GM12878 (cell line): ENCODE measurements around the gene HEBP2. TPM values are rescaled to one million over a fixed set of nuclear protein-coding genes. Genes with fewer than 3 reads are reported as not detected.
A peak's percentile ranks its signal among the peaks of the same experiment; 100 is the strongest.

Experiments
- ATAC-seq: fragments of 200-7000 bp; cut with Tn5 transposase; 3 replicates; pipeline ENCODE4 v1.9.1; 2020; ENCODE audit warnings: mild to moderate bottlenecking, moderate library complexity
- BruUV-seq: library from RNA; stranded (reverse); fragments of 400-500 nt; replicated peaks from 2 replicates; lab custom pipeline; 2021; lab: Mats Ljungman, UMichigan
- CTCF ChIA-PET: fragments of 300-600 bp; sonication (Branson Sonifier 250); formaldehyde crosslinking; extraction: SDS; loops from one replicate; lab custom pipeline; 2021; ENCODE audit warnings: inconsistent platforms; lab: Yijun Ruan, JAX
- POLR2A ChIA-PET: fragments of 350-600 bp; formaldehyde crosslinking; extraction: SDS; loops from one replicate; lab custom pipeline; 2021; ENCODE audit warnings: inconsistent platforms; lab: Charles Lee
- RAD21 ChIA-PET: fragments of 300-600 bp; sonication (Branson Sonifier 250); formaldehyde crosslinking; loops from one replicate; lab custom pipeline; 2023; ENCODE audit warnings: antibody characterized with exemption; ENCODE audit not compliant: unreplicated experiment; lab: Charles Lee
- SMC1A ChIA-PET: fragments of 300-600 bp; sonication (Branson Sonifier 250); formaldehyde crosslinking; loops from one replicate; lab custom pipeline; 2023; ENCODE audit not compliant: unreplicated experiment, uncharacterized antibody; lab: Charles Lee
- DNase-seq: peaks from one replicate; pipeline ENCODE4 v3.0.0-alpha.2; 2011; ENCODE audit warnings: low read depth, low spot score
- FAIRE-seq: peaks from 3 replicates; lab custom pipeline; 2011; peaks lifted over from hg19 to GRCh38; lab: Jason Lieb, UNC
- H2AFZ ChIP-seq: 2 replicates; pipeline ENCODE4 v1.6.0; 2011; ENCODE audit warnings: low read depth, low read length, control low read depth; ENCODE audit not compliant: control insufficient read depth
- H3K27ac ChIP-seq: 2 replicates; pipeline ENCODE4 v1.5.1; 2011; ENCODE audit warnings: control low read depth; ENCODE audit not compliant: control insufficient read depth, insufficient read depth
- H3K27me3 ChIP-seq, 2 experiments: replicated peaks in 1 of 2; 2 replicates each; pipeline versions ENCODE4 v1.6.0 to v1.6.1; 2011; ENCODE audit warnings: low read length in 1 of 2; ENCODE audit not compliant: control insufficient read depth in 2 of 2, insufficient read depth in 2 of 2
- H3K36me3 ChIP-seq, 2 experiments: 2 replicates each; pipeline ENCODE4 v1.5.1; 2011; ENCODE audit warnings: low read length in 1 of 2; ENCODE audit not compliant: control insufficient read depth in 2 of 2, insufficient read depth in 2 of 2
- H3K4me1 ChIP-seq: 2 replicates; pipeline ENCODE4 v1.6.1; 2011; ENCODE audit warnings: mild to moderate bottlenecking, low read length, moderate library complexity, mixed read lengths; ENCODE audit not compliant: control insufficient read depth, insufficient read depth
- H3K4me2 ChIP-seq: 2 replicates; pipeline ENCODE4 v1.6.0; 2011; ENCODE audit warnings: control low read depth; ENCODE audit not compliant: control insufficient read depth, insufficient read depth
- H3K4me3 ChIP-seq: fragments of 200-600 bp; sonication (generic); 2 replicates; pipeline ENCODE4 v1.5.1; 2016
- H3K79me2 ChIP-seq: 2 replicates; pipeline ENCODE4 v1.6.0; 2011; ENCODE audit warnings: low read length; ENCODE audit not compliant: control insufficient read depth, insufficient read depth
- H3K9ac ChIP-seq: 2 replicates; pipeline ENCODE4 v1.8.0; 2011; ENCODE audit warnings: low read length, control low read depth, mixed read lengths; ENCODE audit not compliant: control insufficient read depth, insufficient read depth
- H3K9me3 ChIP-seq: replicated peaks from 3 replicates; pipeline ENCODE4 v1.5.1; 2011; ENCODE audit warnings: mild to moderate bottlenecking, low read length; ENCODE audit not compliant: control insufficient read depth, insufficient read depth
- H4K20me1 ChIP-seq: 2 replicates; pipeline ENCODE4 v1.6.0; 2011; ENCODE audit not compliant: control insufficient read depth, insufficient read depth
- ATF2 ChIP-seq: IDR thresholded peaks from 2 replicates; pipeline ENCODE4 v1.6.1; 2012; ENCODE audit warnings: low read length, inconsistent platforms
- CREM ChIP-seq: IDR thresholded peaks from 2 replicates; pipeline ENCODE4 v1.6.1; 2014; ENCODE audit warnings: antibody characterized with exemption, low read depth
- KDM1A ChIP-seq: fragments of 200-600 bp; sonication (generic); IDR thresholded peaks from 2 replicates; pipeline ENCODE4 v1.6.1; 2016; ENCODE audit warnings: borderline replicate concordance
- MYB ChIP-seq: fragments of 150-350 bp; IDR thresholded peaks from 2 replicates; pipeline ENCODE4 v1.6.1; 2014; ENCODE audit warnings: mild to moderate bottlenecking, low read depth, low read length, borderline replicate concordance
- SMC3 ChIP-seq: IDR thresholded peaks from 2 replicates; pipeline ENCODE4 v1.6.1; 2011; ENCODE audit warnings: low read length, improper control_type of control experiment, borderline replicate concordance
- ZBED1 ChIP-seq: IDR thresholded peaks from 2 replicates; pipeline ENCODE4 v1.6.1; 2016; ENCODE audit warnings: borderline replicate concordance
- ZBTB11 ChIP-seq: fragments of 450-650 bp; formaldehyde crosslinking; IDR thresholded peaks from 2 replicates; pipeline ENCODE4 v1.5.0; 2022; ENCODE audit warnings: mild to moderate bottlenecking, missing genetic modification characterization
- ZNF217 ChIP-seq: fragments of 450-650 bp; IDR thresholded peaks from 2 replicates; pipeline ENCODE4 v1.6.1; 2017; ENCODE audit warnings: antibody characterized with exemption, mild to moderate bottlenecking
- ZNF274 ChIP-seq: IDR thresholded peaks from one replicate; pipeline ENCODE4 v1.8.0; 2011; ENCODE audit not compliant: insufficient read length, insufficient read depth
- WGBS: methylation state at CpG from one replicate; pipeline ENCODE4 v1.1.6; 2016; ENCODE audit warnings: low lambda C conversion rate; ENCODE audit not compliant: insufficient replicate concordance, insufficient coverage; ENCODE audit errors: missing lambda C conversion rate; 5-methylcytosine and 5-hydroxymethylcytosine counted together
- in situ Hi-C: fragments of 300-500 bp; cut with MboI; formaldehyde crosslinking; loops from 9 replicates; pipeline ENCODE4 v1.14.3; 2018; ENCODE audit warnings: mixed read lengths
- intact Hi-C: fragments of 100-400 bp; cut with micrococcal nuclease; formaldehyde crosslinking; loops from one replicate; pipeline ENCODE4 v1.14.2; 2022; ENCODE audit not compliant: unreplicated experiment
- polyA plus RNA-seq, 11 experiments: library from polyadenylated mRNA; depleted of rRNA in 4 of 11; unstranded in 6 of 11; stranded (reverse) in 5 of 11; fragments of >200 nt; fragmentation: Nextera tagmentation in 4 of 11; fragmentation: Illumina TruSeq in 1 of 11; extraction: Ambion mirVana in 4 of 11; extraction: Trizol in 1 of 11; gene quantifications; 1 replicate in 1 of 11; 2 replicates in 10 of 11; pipeline versions ENCODE4 v1.2.1 to v1.2.3, GENCODE V29; 2011 to 2016; ENCODE audit warnings: inconsistent platforms in 2 of 11, missing spikeins in 2 of 11, low read depth in 1 of 11
- total RNA-seq, 4 experiments: library from RNA; depleted of rRNA in 3 of 4; stranded (reverse); fragments of >200 nt in 3 of 4; fragmentation: Illumina TruSeq in 1 of 4; extraction: Trizol in 1 of 4; gene quantifications; 2 replicates each; pipeline versions ENCODE4 v1.2.1 to v1.2.3, GENCODE V29; 2013 to 2021
- TF ChIP-seq, protein P1 (sequence below): fragments of 450-650 bp; IDR thresholded peaks from 2 replicates; pipeline ENCODE4 v1.6.1; 2017; ENCODE audit warnings: antibody characterized with exemption, mild to moderate bottlenecking, moderate library complexity
- TF ChIP-seq, protein P2 (sequence below): fragments of 450-650 bp; formaldehyde crosslinking; IDR thresholded peaks from 2 replicates; pipeline ENCODE4 v1.4.0; 2022; ENCODE audit warnings: mild to moderate bottlenecking, moderate library complexity

HEBP2 gene
- total and polyA plus RNA-seq, 10 of the 15 experiments (the other 5 are each of a cell fraction or from before 2014, with no cell fraction given) = 3.8 to 41.8 (median 16.9) TPM

DNA sequence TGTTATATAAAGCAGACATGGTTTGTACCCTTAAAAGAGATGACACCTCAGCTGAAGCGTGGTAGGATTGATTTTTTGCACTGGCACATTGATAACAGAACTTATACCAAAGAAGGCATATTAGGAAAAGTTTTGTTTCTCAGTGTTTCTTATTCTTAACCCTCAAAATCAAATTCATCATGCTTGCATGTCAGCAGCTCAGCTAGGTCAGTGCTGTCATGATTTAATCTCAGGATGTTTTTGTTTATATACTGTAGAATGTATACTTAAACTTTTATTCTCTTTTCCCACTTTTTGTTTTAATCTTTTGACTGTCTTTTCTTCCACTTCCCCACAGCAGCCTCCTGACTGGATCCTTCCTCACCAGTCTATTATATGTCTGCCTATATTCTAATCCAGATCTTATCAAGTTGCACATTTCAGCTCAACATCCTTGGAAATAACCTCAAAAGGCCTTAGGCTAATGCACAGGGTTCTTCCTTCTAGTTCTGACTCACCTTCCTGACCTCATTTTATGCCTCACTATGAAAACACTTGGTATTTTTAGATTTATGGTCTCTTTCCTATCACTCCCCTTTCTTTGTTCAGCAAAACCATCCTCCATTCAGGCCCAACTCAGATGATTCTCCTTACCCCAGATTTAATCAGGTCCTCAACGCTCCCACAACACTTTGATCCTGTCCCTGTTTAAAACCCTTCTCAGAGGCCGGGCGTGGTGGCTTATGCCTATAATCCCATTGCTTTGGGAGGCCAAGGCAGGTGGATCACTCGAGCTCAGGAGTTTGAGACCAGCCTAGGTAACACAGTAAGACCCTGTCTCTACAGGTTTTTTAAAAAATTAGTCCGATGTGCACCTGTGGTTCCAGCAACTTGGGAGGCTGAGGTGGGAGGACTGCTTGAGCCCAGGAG lies 7.2 kb downstream of the HEBP2 start:
- no peaks in the 10 kb centered on the region for H3K79me2 ChIP-seq
- in situ Hi-C loops (no loop called here), intact Hi-C loops (no loop called here)
- POLR2A ChIA-PET = interaction anchor here (0.6 kb wide), 2 partner anchors 239 to 1723 kb away, joined by 3 read pairs; no protein-coding TSS in a partner anchor
- no peaks in the 10 kb centered on the region for H3K27me3 ChIP-seq
- FAIRE-seq (no peak), DNase-seq (no peak), ATAC-seq (peak; percentile 78)
- H3K9ac ChIP-seq = no peak overlapping the region
- no peak overlapping the region for H2AFZ ChIP-seq
- SMC1A ChIA-PET = interaction anchor here (0.7 kb wide), 1 partner anchor 136 kb away, joined by 3 read pairs; no protein-coding TSS in a partner anchor
- H3K9me3 ChIP-seq = no peaks in the 10 kb centered on the region
- no TSS peak for BruUV-seq
- H3K27ac ChIP-seq = no peak overlapping the region
- RAD21 ChIA-PET = no interaction called here
- CTCF ChIA-PET = interaction anchor here (0.7 kb wide), 1 partner anchor 98 kb away, joined by 3 read pairs; no protein-coding TSS in a partner anchor
- peaks cover 1 to 5% of the 10 kb centered on the region in 2 experiments; a peak in 3 of 4 replicates for H3K36me3 ChIP-seq
- H3K4me3 ChIP-seq = no peak overlapping the region
- H3K4me1 ChIP-seq = peaks cover 6% of the 10 kb centered on the region; the same call in 1 of the 2 replicates
- WGBS = 84% methylated on average over 6 of the region's 6 CpGs
- H4K20me1 ChIP-seq = no peaks in the 10 kb centered on the region
- H3K4me2 ChIP-seq = no peak overlapping the region
- no peak for TF ChIP-seq KDM1A
- TF ChIP-seq, protein P1, sequence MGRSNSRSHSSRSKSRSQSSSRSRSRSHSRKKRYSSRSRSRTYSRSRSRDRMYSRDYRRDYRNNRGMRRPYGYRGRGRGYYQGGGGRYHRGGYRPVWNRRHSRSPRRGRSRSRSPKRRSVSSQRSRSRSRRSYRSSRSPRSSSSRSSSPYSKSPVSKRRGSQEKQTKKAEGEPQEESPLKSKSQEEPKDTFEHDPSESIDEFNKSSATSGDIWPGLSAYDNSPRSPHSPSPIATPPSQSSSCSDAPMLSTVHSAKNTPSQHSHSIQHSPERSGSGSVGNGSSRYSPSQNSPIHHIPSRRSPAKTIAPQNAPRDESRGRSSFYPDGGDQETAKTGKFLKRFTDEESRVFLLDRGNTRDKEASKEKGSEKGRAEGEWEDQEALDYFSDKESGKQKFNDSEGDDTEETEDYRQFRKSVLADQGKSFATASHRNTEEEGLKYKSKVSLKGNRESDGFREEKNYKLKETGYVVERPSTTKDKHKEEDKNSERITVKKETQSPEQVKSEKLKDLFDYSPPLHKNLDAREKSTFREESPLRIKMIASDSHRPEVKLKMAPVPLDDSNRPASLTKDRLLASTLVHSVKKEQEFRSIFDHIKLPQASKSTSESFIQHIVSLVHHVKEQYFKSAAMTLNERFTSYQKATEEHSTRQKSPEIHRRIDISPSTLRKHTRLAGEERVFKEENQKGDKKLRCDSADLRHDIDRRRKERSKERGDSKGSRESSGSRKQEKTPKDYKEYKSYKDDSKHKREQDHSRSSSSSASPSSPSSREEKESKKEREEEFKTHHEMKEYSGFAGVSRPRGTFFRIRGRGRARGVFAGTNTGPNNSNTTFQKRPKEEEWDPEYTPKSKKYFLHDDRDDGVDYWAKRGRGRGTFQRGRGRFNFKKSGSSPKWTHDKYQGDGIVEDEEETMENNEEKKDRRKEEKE = no peak
- TF ChIP-seq ZBTB11 (CRISPR knock-in tag) = no peak
- TF ChIP-seq MYB = no peak
- TF ChIP-seq ATF2 = peak; percentile 60
- no peak for TF ChIP-seq ZNF217
- TF ChIP-seq SMC3 = no peak
- no peak for TF ChIP-seq ZNF274
- TF ChIP-seq, protein P2, sequence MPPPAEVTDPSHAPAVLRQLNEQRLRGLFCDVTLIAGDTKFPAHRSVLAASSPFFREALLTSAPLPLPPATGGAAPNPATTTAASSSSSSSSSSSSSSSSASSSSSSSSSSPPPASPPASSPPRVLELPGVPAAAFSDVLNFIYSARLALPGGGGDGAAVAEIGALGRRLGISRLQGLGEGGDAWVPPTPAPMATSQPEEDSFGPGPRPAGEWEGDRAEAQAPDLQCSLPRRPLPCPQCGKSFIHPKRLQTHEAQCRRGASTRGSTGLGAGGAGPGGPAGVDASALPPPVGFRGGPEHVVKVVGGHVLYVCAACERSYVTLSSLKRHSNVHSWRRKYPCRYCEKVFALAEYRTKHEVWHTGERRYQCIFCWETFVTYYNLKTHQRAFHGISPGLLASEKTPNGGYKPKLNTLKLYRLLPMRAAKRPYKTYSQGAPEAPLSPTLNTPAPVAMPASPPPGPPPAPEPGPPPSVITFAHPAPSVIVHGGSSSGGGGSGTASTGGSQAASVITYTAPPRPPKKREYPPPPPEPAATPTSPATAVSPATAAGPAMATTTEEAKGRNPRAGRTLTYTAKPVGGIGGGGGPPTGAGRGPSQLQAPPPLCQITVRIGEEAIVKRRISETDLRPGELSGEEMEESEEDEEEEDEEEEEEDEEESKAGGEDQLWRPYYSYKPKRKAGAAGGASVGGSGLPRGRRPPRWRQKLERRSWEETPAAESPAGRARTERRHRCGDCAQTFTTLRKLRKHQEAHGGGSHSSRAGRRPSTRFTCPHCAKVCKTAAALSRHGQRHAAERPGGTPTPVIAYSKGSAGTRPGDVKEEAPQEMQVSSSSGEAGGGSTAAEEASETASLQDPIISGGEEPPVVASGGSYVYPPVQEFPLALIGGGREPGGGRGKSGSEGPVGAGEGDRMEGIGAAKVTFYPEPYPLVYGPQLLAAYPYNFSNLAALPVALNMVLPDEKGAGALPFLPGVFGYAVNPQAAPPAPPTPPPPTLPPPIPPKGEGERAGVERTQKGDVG (CRISPR knock-in tag) = no peak
- TF ChIP-seq CREM = peak; percentile 64; the same call in 1 of the 2 replicates
- no peak for TF ChIP-seq ZBED1
